Spleen (tissue), 11 donors: ENCODE results near the gene LGALS12. TPM values are rescaled to one million over a fixed set of nuclear protein-coding genes. Genes with fewer than 3 reads are reported as not detected.
A peak's percentile ranks its signal among the peaks of the same experiment; 100 is the strongest.

ENCODE experiments used
- DNase-seq: peaks from one replicate; pipeline ENCODE4 v3.0.0-alpha.2; 2020
- H3K27ac ChIP-seq, 8 donors: fragments of 200-600 bp; sonication (generic) in 7 of 8; 1 replicate in 4 of 8; 2 replicates in 4 of 8; pipeline versions ENCODE4 v1.5.0 to v1.8.0; 2016 to 2021; ENCODE audit warnings: inconsistent platforms in 4 of 8, mild to moderate bottlenecking in 4 of 8, moderate library complexity in 1 of 8
- H3K27me3 ChIP-seq, 7 donors: fragments of 200-600 bp; sonication (generic) in 6 of 7; replicated peaks in 1 of 7; 1 replicate in 4 of 7; 2 replicates in 3 of 7; pipeline versions ENCODE4 v1.5.0 to v1.8.0; 2016 to 2021; ENCODE audit warnings: inconsistent platforms in 3 of 7, mild to moderate bottlenecking in 1 of 7
- H3K36me3 ChIP-seq, 6 donors: fragments of 200-600 bp; sonication (generic) in 5 of 6; 1 replicate in 4 of 6; 2 replicates in 2 of 6; pipeline versions ENCODE4 v1.5.0 to v1.8.0; 2016 to 2021; ENCODE audit warnings: inconsistent platforms in 2 of 6
- H3K4me1 ChIP-seq, 6 donors: fragments of 200-600 bp; sonication (generic) in 5 of 6; 1 replicate in 3 of 6; 2 replicates in 3 of 6; pipeline versions ENCODE4 v1.5.0 to v1.8.0; 2016 to 2021; ENCODE audit warnings: inconsistent platforms in 3 of 6
- H3K4me3 ChIP-seq, 8 donors: fragments of 200-600 bp; sonication (generic) in 7 of 8; 1 replicate in 4 of 8; 2 replicates in 4 of 8; pipeline versions ENCODE4 v1.5.0 to v1.8.0; 2016 to 2021; ENCODE audit warnings: inconsistent platforms in 4 of 8, mild to moderate bottlenecking in 4 of 8, moderate library complexity in 2 of 8
- H3K9me3 ChIP-seq, 8 donors: fragments of 200-600 bp; sonication (generic) in 7 of 8; 1 replicate in 4 of 8; 2 replicates in 4 of 8; pipeline versions ENCODE4 v1.5.0 to v1.8.0; 2016 to 2021; ENCODE audit warnings: inconsistent platforms in 4 of 8
- POLR2A ChIP-seq, 3 donors: fragments of 450-650 bp; IDR thresholded peaks; one replicate each; pipeline ENCODE4 v1.5.1; 2017; ENCODE audit warnings: antibody characterized with exemption in 3 of 3, mild to moderate bottlenecking in 1 of 3
- POLR2AphosphoS5 ChIP-seq, 3 donors: sonication (generic); formaldehyde crosslinking; IDR thresholded peaks; one replicate each; pipeline ENCODE4 v1.5.1; 2017; ENCODE audit warnings: antibody characterized with exemption in 3 of 3
- WGBS, 5 donors: extraction: QIAGEN DNeasy Blood & Tissue Kit in 3 of 5; methylation state at CpG; one replicate each; pipeline versions ENCODE4 v1.1.5 to v1.1.7; 2013 to 2018; 5-methylcytosine and 5-hydroxymethylcytosine counted together
- intact Hi-C: fragments of 100-400 bp; cut with DNase I; formaldehyde crosslinking; loops from one replicate; pipeline ENCODE4 v1.15.0; 2023; ENCODE audit warnings: low total_unique reads
- polyA plus RNA-seq, 3 donors: library from polyadenylated mRNA; stranded (reverse); fragments of 200-250 nt; gene quantifications; one replicate each; pipeline ENCODE4 v1.2.1, GENCODE V29; 2013
- total RNA-seq, 7 donors: library from RNA; depleted of rRNA in 3 of 7; stranded (reverse); fragments of >200 nt in 3 of 7; fragmentation: NEBNext Ultra II Directional in 4 of 7; extraction: Animal tissue kit (Norgen Biotek cat#: 25700) in 4 of 7; gene quantifications; one replicate each; pipeline versions ENCODE4 v1.1.0 to v1.2.1, GENCODE V29; 2016 to 2021
- TF ChIP-seq, protein P1 (sequence below), 11 experiments: fragments of 200-600 bp in 7 of 11; fragments of 450-650 bp in 4 of 11; sonication (generic) in 4 of 11; IDR thresholded peaks in 8 of 11; conservative IDR thresholded peaks in 3 of 11; 1 replicate in 7 of 11; 2 replicates in 4 of 11; pipeline versions ENCODE4 v1.4.0 to v1.8.0; 2016 to 2021; ENCODE audit warnings: antibody characterized with exemption in 11 of 11, inconsistent platforms in 4 of 11, mild to moderate bottlenecking in 1 of 11
- donor health status: healthy with polysubstance abuse.
- donor health status: DM: no; HTN: no; CAD: no; lungs with moderate emphysema.
- donor health status: DM: no; HTN: no; CAD: no.
- donor health status: Bipolar disorder and iron deficiency.
- donor health status: healthy.
- donor health status: DM: no; HTN: no; CAD: no.
- donor health status: DM: yes; HTN: yes; CAD: no.

LGALS12 gene
- total and polyA plus RNA-seq, 10 donors = 0.24 to 3.5 (median 0.95) TPM; not detected in 1

DNA sequence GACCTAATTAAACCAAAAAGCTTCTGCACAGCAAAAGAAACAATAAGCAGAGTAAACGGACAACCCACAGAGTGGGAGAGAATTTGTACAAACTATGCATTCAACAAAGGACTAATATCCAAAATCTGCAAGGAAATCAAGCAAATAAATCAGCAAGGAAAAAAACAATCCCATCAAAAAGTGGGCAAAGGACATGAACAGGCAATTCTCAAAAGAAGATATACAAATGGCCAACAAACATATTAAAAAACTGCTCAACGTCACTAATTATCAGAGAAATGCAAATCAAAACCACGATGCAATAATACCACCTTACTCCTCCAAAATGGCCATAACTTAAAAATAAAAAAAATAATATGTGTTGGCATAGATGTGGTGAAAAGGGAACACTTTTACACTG lies 20.1 kb upstream of the LGALS12 start:
- peaks cover 0 to 25% (median 20%) of the 10 kb centered on the region in 8 donors for H3K9me3 ChIP-seq
- 84 to 94% (median 86%) methylated on average over 3 of the region's 3 CpGs for WGBS, 5 donors
- H3K4me1 ChIP-seq = peaks cover 0 to 21% (median 4%) of the 10 kb centered on the region in 6 donors
- peaks cover 0 to 20% (median 2%) of the 10 kb centered on the region in 7 donors for H3K27me3 ChIP-seq
- intact Hi-C loops = no loop called here
- no peaks in the 10 kb centered on the region for H3K36me3 ChIP-seq
- no peak for DNase-seq
- no peak overlapping the region for H3K27ac ChIP-seq
- TF ChIP-seq POLR2A (IDR thresholded peaks at IDR 0.05) (no peak), POLR2AphosphoS5 (IDR thresholded peaks at IDR 0.05) (no peak)
- TF ChIP-seq, protein P1, sequence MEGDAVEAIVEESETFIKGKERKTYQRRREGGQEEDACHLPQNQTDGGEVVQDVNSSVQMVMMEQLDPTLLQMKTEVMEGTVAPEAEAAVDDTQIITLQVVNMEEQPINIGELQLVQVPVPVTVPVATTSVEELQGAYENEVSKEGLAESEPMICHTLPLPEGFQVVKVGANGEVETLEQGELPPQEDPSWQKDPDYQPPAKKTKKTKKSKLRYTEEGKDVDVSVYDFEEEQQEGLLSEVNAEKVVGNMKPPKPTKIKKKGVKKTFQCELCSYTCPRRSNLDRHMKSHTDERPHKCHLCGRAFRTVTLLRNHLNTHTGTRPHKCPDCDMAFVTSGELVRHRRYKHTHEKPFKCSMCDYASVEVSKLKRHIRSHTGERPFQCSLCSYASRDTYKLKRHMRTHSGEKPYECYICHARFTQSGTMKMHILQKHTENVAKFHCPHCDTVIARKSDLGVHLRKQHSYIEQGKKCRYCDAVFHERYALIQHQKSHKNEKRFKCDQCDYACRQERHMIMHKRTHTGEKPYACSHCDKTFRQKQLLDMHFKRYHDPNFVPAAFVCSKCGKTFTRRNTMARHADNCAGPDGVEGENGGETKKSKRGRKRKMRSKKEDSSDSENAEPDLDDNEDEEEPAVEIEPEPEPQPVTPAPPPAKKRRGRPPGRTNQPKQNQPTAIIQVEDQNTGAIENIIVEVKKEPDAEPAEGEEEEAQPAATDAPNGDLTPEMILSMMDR (IDR thresholded peaks at IDR 0.05 in 8 of 11, conservative IDR thresholded peaks at IDR 0.05 in 3 of 11) = no peak
- H3K4me3 ChIP-seq = no peak overlapping the region

DNA sequence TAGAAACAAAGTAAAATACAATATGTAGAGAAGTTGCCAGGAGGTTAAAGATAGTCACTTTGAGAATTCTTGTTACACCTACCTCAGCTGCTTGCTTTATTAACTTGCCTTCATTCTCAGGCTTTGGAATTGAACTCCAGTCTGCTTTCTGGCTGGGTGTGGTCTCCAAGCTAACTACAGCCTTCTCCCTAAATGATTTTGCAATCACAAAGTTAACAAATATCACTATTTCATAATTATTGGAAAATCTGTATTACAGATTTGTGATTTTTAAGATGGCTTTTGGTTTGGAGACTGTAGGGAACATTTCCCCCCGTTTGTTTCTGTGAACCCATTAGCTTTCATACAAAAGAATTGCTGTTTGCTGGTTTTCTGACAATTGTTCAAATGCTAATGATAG lies 17.1 kb upstream of the LGALS12 start:
- Histone ChIP-seq H3K9me3 (peaks cover 0 to 25% (median 20%) of the 10 kb centered on the region in 8 donors), H3K4me1 (peaks cover 6 to 36% (median 16%) of the 10 kb centered on the region in 6 donors), H3K36me3 (no peaks in the 10 kb centered on the region), H3K27me3 (peaks cover 0 to 34% (median 7%) of the 10 kb centered on the region in 7 donors), H3K4me3 (no peak overlapping the region), H3K27ac (no peak overlapping the region)
- no peak for DNase-seq
- 81 to 93% (median 85%) methylated on average over 1 of the region's 1 CpG for WGBS, 5 donors
- intact Hi-C loops = no loop called here
- no peak for TF ChIP-seq POLR2A (IDR thresholded peaks at IDR 0.05)
- no peak for TF ChIP-seq POLR2AphosphoS5 (IDR thresholded peaks at IDR 0.05)
- TF ChIP-seq, protein P1 (IDR thresholded peaks at IDR 0.05 in 8 of 11, conservative IDR thresholded peaks at IDR 0.05 in 3 of 11) = no peak

DNA sequence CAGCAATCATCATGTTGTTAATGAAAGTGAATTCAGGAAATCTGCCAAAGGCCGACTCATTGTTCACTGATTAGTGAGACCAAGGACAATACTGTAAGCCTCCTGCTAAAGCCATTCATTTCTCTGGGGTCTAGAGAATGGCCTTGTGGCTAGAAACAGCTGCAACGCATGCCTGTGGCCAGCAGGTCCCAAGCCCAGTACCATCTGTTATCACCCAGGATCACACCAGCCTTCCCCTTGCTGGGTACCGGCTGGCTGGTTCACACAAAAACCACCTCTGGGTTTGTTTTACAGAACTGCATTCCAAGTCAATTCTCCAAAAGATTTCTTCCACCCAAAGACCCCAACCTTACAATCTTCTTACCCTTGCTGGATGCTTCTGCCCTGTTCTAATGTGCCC lies 16.0 kb upstream of the LGALS12 start:
- peak overlapping the region in 1 of 8 donors; percentile 55 for H3K27ac ChIP-seq
- peaks cover 0 to 18% (median 14%) of the 10 kb centered on the region in 8 donors for H3K9me3 ChIP-seq
- H3K36me3 ChIP-seq = no peaks in the 10 kb centered on the region
- H3K4me1 ChIP-seq = peaks cover 6 to 36% (median 16%) of the 10 kb centered on the region in 6 donors
- intact Hi-C loops = no loop called here
- peaks cover 0 to 34% (median 7%) of the 10 kb centered on the region in 7 donors for H3K27me3 ChIP-seq
- TF ChIP-seq, protein P1 (IDR thresholded peaks at IDR 0.05 in 8 of 11, conservative IDR thresholded peaks at IDR 0.05 in 3 of 11) = peak in 2 of 11 experiments; percentile 15 to 20
- TF ChIP-seq POLR2A (IDR thresholded peaks at IDR 0.05) = no peak
- DNase-seq = no peak
- WGBS, 5 donors = 42 to 70% (median 47%) methylated on average over 3 of the region's 3 CpGs
- H3K4me3 ChIP-seq = no peak overlapping the region

DNA sequence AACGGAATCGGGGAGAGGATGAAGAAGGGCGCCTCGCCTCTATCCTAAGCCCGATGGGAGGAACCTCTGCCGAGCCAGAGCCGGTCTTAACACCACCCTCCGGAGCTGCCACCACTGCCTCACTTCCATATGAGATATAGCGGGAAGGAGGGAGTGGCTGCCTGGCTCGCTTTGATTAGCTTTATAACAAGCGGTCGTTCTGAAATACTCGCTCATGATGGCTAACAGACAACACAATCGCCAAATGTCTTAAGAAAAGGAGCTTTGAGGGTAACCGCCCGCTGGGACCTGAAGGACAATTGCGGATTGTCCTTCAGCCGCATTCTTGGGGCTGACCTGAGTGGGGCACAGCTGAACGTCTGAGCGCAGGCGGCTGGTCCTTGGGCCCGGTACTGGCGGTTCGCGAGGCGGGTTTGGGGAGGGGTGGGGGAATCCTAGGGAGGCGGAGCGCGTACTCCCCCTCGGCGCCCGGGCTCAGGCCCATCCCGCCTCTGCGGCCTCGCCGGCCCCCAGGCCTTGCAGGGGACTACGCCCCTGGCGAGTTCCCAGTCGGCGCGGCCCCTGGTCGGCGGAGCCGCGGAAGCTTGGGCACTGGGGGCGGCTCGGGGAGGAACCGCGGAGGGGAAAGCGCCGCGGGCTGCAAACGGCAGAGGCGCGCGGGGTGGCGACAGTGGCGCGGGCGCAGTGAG lies 15.2 kb upstream of the LGALS12 start, which contains the start of gene PLAAT5:
Gene PLAAT5, minus strand, starts transcription at position 617 of the 689 bp plus-strand sequence. Its CDS starts 133 bp downstream, at position 484.
- peak; percentile 83 for DNase-seq
- TF ChIP-seq POLR2A (IDR thresholded peaks at IDR 0.05) (no peak), POLR2AphosphoS5 (IDR thresholded peaks at IDR 0.05) (peak in 2 of 3 donors; percentile 12 to 54)
- intact Hi-C loops = no loop called here
- H3K27me3 ChIP-seq = peaks cover 0 to 34% (median 7%) of the 10 kb centered on the region in 7 donors
- peak within 1 kb of the TSS in 6 of 8 donors; percentile 5 to 55 (median 28) for H3K27ac ChIP-seq
- H3K4me1 ChIP-seq = peaks cover 6 to 36% (median 16%) of the 10 kb centered on the region in 6 donors
- H3K36me3 ChIP-seq = no peaks in the 10 kb centered on the region
- peaks cover 0 to 10% (median 6%) of the 10 kb centered on the region in 8 donors for H3K9me3 ChIP-seq
- WGBS, 5 donors = 12 to 21% (median 16%) methylated on average over 46 to 60 of the region's 60 CpGs
- peak within 1 kb of the TSS; percentile 28 to 68 (median 42) for H3K4me3 ChIP-seq
